Glutamatergic neuron (in vitro differentiated cells): ENCODE results near the gene RAD18. TPM values are rescaled to one million over a fixed set of nuclear protein-coding genes. Genes with fewer than 3 reads are reported as not detected.

Experiments
- DNase-seq: peaks from one replicate; pipeline ENCODE4 v3.0.0; 2022
- H3K27ac Mint-ChIP-seq: one replicate; pipeline ENCODE4 v1.8.0; 2020; ENCODE audit warnings: mild to moderate bottlenecking, mixed read lengths, inconsistent platforms; ENCODE audit not compliant: unreplicated experiment
- H3K27me3 Mint-ChIP-seq: one replicate; pipeline ENCODE4 v1.8.0; 2020; ENCODE audit warnings: mild to moderate bottlenecking, moderate library complexity, mixed read lengths, inconsistent platforms; ENCODE audit not compliant: unreplicated experiment
- H3K36me3 Mint-ChIP-seq: one replicate; pipeline ENCODE4 v1.8.0; 2020; ENCODE audit warnings: mild to moderate bottlenecking, mixed read lengths, inconsistent platforms; ENCODE audit not compliant: unreplicated experiment
- H3K4me1 Mint-ChIP-seq: one replicate; pipeline ENCODE4 v1.8.0; 2020; ENCODE audit warnings: mild to moderate bottlenecking, low read depth, mixed read lengths, inconsistent platforms; ENCODE audit not compliant: unreplicated experiment
- H3K4me3 Mint-ChIP-seq: one replicate; pipeline ENCODE4 v1.8.0; 2020; ENCODE audit warnings: mild to moderate bottlenecking, mixed read lengths, inconsistent platforms; ENCODE audit not compliant: unreplicated experiment
- H3K9me3 Mint-ChIP-seq: one replicate; pipeline ENCODE4 v1.8.0; 2020; ENCODE audit warnings: mild to moderate bottlenecking, moderate library complexity, mixed read lengths, inconsistent platforms; ENCODE audit not compliant: unreplicated experiment
- total RNA-seq: library from RNA; stranded (reverse); fragmentation: NEBNext Ultra II Directional; extraction: Animal tissue kit (Norgen Biotek cat#: 25700); gene quantifications from one replicate; pipeline ENCODE4 v1.2.1, GENCODE V29; 2021; ENCODE audit not compliant: unreplicated experiment
- TF ChIP-seq, protein P1 (sequence below): fragments of 200-600 bp; sonication (generic); IDR thresholded peaks from one replicate; pipeline ENCODE4 v1.5.0; 2021; ENCODE audit not compliant: partially characterized antibody, unreplicated experiment

RAD18 gene
- total RNA-seq, 1 donor from 2014 or later = 11.9 TPM

DNA sequence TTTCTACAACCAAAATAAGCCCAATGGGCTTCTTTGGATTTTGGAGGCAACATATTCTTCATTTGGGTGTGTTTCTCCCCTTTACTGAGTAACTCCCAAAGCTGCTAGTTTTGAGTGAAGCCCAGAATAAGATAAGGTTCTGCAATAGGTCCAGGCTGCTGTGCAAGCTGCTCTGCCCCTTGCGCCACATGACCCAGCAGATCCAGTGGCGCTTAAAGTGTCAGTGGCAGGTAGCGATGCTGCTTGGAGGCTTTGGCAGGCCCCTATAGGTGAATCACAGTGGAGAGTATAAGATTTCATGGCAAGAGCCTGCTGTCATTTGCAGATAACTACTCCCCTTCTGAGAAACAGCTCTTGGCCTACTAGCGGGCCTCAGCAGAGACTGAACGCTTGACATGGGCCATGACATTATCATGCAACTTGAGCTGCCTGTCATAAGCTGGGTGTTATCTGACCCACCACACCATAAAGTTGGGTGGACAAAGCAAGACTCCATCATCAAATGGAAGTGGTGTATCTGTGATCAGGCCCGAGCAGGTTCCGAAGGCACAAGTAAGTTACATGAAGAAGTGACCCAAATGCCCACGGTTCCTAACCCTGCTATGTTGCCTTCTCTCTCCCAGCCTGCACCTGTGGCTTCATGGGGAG, 105.4 kb downstream of the RAD18 start:
- Mint-ChIP-seq H3K36me3 (no peaks in the 10 kb centered on the region), H3K9me3 (peaks cover 2% of the 10 kb centered on the region)

DNA sequence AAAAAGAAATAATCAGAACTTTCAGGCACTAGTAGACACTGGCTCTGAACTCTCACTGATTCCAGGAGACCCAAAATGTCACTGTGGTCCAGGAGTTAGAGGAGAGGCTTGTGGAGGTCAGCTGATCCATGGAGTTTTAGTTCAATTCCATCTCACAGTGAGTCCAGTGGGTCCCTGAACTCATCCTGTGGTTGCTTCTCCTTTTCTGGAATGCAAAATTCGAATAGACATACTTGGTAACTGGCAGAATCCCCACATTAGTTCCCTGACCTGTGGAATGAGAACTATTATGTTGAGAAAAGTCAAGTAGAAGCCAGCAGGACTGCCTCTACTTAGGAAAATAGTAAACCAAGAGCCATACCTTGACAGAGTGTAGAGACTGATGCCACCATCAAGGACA, 106.6 kb downstream of the RAD18 start:
- TF ChIP-seq, protein P1, sequence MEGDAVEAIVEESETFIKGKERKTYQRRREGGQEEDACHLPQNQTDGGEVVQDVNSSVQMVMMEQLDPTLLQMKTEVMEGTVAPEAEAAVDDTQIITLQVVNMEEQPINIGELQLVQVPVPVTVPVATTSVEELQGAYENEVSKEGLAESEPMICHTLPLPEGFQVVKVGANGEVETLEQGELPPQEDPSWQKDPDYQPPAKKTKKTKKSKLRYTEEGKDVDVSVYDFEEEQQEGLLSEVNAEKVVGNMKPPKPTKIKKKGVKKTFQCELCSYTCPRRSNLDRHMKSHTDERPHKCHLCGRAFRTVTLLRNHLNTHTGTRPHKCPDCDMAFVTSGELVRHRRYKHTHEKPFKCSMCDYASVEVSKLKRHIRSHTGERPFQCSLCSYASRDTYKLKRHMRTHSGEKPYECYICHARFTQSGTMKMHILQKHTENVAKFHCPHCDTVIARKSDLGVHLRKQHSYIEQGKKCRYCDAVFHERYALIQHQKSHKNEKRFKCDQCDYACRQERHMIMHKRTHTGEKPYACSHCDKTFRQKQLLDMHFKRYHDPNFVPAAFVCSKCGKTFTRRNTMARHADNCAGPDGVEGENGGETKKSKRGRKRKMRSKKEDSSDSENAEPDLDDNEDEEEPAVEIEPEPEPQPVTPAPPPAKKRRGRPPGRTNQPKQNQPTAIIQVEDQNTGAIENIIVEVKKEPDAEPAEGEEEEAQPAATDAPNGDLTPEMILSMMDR = no peak
- no peaks in the 10 kb centered on the region for H3K36me3 Mint-ChIP-seq
- DNase-seq = no peak
- no peak overlapping the region for H3K4me3 Mint-ChIP-seq
- H3K27ac Mint-ChIP-seq = no peak overlapping the region
- peaks cover 1% of the 10 kb centered on the region for H3K27me3 Mint-ChIP-seq
- H3K4me1 Mint-ChIP-seq = no peaks in the 10 kb centered on the region
- H3K9me3 Mint-ChIP-seq = peaks cover 2% of the 10 kb centered on the region

More for the DNA sequence above, 105.4 kb downstream of the RAD18 start:
- peaks cover 3% of the 10 kb centered on the region for H3K27me3 Mint-ChIP-seq
- H3K4me1 Mint-ChIP-seq = no peaks in the 10 kb centered on the region
- TF ChIP-seq, protein P1 = no peak
- no peak for DNase-seq
- H3K4me3 Mint-ChIP-seq = no peak overlapping the region
- H3K27ac Mint-ChIP-seq = no peak overlapping the region

DNA sequence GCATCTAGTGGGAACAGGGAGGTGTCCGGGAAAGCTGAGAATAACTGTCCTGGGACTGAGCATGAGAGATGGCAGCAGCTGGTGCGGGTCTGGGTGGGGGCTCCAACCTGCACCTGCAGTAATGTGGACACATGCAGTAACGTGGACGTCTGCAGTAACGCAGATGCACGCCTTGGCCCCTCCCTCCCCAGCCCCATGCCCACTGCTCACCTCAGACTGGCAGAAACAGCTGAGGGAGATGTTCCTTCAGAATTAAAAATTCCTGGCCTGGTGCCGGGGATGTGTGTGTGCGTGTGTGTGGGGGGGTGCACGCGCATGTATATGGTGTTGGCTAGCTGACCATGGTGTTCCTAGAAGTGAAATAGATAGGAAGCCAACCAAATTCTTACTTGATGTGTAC, 107.2 kb downstream of the RAD18 start:
- H3K4me3 Mint-ChIP-seq = no peak overlapping the region
- TF ChIP-seq, protein P1 = no peak

DNA sequence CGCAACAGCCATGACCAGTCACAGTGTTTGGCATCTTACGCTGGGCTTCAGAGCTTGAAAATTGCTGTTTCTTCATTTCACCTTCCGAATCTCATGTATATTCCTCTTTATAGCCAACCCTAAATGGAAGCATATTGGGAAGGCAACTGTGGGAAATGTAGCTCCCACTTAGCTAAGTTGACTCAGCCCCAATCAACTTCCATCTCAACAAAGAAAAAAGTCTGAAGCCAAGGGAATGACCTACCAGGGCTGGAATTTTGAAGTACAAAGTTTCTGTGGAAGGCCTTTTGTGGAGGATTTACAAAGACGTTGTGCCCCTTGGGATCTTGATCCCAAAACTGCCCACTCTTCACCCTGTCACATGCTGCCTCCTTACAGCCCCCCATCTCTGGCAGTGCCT, 108.6 kb downstream of the RAD18 start:
- Mint-ChIP-seq H3K27me3 (peaks cover 1% of the 10 kb centered on the region), H3K9me3 (peaks cover 2% of the 10 kb centered on the region)

More for the DNA sequence above, 107.2 kb downstream of the RAD18 start:
- no peak overlapping the region for H3K27ac Mint-ChIP-seq
- no peak for DNase-seq
- peaks cover 1% of the 10 kb centered on the region for H3K27me3 Mint-ChIP-seq
- H3K9me3 Mint-ChIP-seq = peaks cover 2% of the 10 kb centered on the region
- no peaks in the 10 kb centered on the region for H3K4me1 Mint-ChIP-seq
- H3K36me3 Mint-ChIP-seq = no peaks in the 10 kb centered on the region

DNA sequence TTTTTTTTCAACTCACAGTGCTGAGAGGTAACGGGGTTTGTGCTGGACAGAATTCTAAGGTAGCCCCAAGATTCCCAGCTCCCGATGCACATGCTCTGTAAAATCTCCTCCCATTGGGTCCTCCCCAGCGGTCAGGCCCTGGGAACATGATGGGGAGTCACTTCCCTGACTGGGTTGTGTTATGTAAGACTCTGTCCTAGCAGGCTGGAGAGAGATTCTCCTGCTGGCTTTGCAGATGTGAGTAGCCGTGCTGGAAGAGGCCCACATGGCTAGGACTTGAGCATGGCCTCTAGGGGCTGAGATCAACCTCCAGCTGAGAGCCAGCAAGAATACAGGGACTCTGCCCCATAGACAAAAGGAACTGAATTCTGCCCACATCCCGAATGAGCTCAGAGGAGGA, 110.2 kb downstream of the RAD18 start:
- no peak overlapping the region for H3K27ac Mint-ChIP-seq
- H3K27me3 Mint-ChIP-seq = peaks cover 1% of the 10 kb centered on the region
- H3K4me3 Mint-ChIP-seq = no peak overlapping the region
- no peak for DNase-seq
- peaks cover 2% of the 10 kb centered on the region for H3K9me3 Mint-ChIP-seq
- no peaks in the 10 kb centered on the region for H3K36me3 Mint-ChIP-seq
- H3K4me1 Mint-ChIP-seq = no peaks in the 10 kb centered on the region
- TF ChIP-seq, protein P1 = no peak

More for the DNA sequence above, 108.6 kb downstream of the RAD18 start:
- Mint-ChIP-seq H3K27ac (no peak overlapping the region), H3K36me3 (no peaks in the 10 kb centered on the region), H3K4me3 (no peak overlapping the region), H3K4me1 (no peaks in the 10 kb centered on the region)
- TF ChIP-seq, protein P1 = no peak
- DNase-seq = no peak
